GM19193 (cell line): ENCODE data around the gene MT1B.

Source experiments
- POLR2A ChIP-seq: IDR thresholded peaks from 4 replicates; pipeline ENCODE4 v1.6.1; 2011; ENCODE audit not compliant: insufficient read depth, insufficient read length; ENCODE audit errors: extremely low read depth

The MT1B gene

DNA sequence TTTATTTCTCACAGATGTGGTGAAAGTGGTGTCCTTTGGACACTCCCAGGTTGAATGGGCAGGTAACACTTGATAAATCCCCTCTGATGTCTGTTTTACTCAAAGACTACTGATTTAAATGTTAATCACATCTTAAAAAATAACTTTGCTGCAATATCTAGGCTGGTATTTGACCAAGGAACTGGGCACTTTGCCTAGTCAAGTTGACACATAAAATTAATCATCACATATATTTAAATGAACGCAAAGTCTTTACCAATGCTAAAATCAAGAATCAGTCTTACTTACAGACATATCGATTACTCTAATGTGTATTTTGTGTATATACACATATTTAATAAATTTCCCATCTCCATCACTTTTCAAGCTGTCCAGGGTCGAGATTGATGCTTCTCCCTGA lies 36.3 kb upstream of the MT1B start:
- no peak for TF ChIP-seq POLR2A

DNA sequence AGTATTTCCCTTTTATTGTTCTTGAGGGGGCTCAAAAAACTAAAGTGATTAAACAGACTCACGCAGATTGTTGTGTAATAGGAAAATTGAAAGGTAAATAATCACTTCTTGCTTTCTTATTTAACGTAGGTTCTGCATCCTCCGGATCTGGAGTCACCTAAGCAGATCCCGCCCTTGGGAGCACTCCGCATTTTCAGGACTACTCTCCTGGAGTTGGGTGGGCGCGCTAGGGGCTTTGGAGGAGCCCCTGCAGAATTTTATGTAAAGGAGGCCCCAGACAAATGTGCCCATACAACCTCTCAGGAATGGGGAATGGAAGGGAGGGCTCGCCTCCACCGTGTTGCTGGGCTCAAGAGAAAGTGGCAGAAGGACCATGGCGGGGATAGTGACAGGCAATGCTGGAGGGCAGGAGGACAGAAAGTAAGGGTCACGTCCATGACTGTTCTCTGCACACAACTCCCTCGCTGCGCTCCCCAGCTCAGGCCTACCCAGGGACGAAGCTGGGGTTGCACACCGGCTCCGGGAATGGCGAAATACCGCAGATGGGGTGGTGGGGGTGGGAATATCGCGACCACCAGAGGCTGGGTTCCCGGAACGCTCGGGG lies 35.0 kb upstream of the MT1B start:
- no peak for TF ChIP-seq POLR2A

DNA sequence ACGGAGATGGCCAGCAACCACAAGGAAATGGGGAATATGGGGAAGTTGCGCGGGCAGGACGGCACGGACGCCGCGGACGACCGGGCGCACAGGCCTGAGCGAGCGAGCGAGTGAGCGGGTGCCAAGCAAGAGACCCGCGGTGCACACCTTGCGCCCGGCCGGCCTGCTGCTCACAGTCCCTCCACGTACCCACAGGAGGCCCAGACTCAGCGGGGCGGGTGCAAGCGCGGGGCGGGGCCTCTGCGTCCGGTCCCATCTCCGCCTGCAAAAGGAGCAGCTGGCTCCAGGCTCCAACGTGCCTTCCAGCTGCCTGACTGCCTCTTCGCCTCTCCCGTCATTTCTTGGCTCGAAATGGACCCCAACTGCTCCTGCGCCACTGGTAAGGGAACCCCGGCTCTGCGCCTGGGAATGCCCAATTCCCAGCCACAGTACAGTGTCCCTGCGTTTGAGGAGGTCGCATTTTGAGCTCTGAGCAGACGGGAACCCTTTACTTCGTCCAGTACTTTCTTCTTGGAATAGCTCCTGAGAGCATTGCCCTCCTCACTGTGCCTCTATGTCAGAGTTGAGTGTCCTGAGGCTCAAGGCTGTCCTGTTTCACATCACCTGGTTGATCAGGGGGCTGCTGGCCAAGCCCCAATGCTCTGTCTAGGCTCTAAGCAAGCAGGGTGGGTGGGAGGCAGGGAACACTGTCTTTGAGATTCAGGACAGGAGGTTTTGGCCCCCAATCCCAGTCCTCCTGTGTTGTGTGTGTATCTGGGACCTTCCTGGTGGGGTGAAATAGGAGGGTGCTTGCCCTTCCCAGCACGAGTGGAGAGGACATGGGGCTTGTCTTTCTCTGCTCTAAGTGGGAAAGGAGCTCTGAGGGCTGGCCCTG lies 34.2 kb upstream of the MT1B start:
- TF ChIP-seq POLR2A = no peak

DNA sequence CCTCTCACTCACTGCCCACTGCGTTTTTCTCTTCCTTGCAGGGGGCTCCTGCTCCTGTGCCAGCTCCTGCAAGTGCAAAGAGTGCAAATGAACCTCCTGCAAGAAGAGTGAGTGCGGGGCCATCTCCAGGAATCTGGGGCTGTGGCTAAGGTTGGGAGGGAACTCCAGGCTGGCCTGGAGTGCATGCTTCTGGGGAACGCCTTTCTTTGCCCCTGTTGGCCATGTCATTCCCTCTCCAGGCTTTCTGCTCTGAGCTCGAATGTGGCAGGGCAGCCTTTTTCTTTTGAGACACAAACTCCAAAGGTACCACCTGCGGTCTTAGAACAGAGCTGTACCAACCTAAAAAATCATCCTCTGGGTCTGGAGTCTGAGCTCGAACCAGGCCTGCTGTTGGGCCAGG lies 33.5 kb upstream of the MT1B start:
- TF ChIP-seq POLR2A = no peak

DNA sequence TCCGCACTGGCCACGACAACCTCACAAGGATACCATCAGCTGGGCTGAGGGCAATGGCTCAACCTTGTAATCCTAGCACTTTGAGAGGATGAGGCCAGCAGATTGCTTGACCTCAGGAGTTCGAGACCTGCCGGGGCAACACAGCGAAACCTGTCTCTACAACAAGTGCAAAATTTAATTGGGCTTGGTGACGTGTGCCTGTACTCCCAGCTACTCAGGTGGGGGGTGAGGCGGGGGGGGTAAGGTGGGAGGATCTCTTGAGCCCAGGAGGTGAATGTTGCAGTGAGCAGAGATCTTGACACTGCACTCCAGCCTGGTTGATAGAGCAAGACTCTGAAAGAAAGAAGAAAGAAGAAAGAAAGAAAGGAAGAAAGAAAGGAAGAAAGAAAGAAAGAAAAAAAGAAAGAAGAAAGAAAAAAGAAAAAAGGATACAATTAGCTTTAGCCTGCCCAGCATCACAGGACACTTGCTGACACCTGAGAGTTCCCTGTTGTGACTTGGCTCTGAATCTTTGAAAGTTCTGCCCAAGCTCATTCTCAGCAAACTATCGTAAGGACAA lies 31.3 kb upstream of the MT1B start:
- no peak for TF ChIP-seq POLR2A

DNA sequence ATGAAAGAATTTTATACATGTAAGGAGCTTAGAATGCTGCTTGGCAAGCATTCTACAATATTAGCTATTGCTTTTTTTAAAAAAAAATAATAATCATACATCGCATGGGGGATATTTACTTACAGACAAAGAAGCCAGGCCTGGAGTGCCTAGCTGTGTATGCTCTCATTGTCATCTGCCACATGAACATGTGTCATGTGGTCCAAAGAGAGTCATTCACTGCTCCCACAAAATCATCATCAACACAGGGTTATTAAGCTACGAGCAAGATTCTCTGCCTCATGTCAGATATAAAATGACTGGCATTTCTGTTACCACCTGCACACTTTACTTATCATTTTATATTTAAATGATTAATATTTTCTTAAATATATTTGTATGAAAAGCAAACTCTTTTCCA lies 28.0 kb upstream of the MT1B start:
- no peak for TF ChIP-seq POLR2A

DNA sequence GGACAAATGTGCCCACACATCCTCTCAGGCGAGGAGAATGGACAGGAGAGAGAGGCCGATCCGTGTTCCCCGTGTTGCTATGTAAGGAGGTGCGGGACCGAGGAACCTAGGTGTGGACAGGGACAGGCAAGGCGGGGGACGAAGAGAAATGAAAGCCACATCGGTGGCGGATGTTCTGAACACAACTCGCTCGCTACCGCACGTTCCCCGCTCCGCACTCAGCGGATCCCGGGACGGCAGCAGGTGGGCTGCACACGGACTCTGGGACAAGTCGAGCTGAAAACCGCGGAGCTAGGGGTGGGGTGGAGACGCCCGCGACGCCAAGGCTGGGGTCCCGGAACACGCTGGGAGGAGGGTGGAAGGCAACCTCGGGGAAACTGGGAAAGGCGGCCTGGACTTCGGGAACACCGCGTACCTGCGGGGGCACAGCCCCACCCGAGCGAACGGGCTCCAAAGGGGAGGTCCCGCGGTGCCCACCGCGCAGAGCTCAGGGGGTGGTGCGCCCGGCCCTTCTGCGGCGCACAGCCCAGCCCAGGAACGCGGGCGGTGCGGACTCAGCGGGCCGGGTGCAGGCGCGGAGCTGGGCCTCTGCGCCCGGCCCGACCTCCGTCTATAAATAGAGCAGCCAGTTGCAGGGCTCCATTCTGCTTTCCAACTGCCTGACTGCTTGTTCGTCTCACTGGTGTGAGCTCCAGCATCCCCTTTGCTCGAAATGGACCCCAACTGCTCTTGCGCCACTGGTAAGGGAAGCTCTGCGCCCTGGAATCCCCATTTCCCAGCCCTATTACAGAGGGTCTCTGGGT lies 26.3 kb upstream of the MT1B start, which contains the start of gene MT1E:
Gene MT1E (plus strand): TSS at position 642 of the 803 bp plus-strand sequence. CDS start 71 bp downstream, at position 713.
- TF ChIP-seq POLR2A = peak; percentile 49

DNA sequence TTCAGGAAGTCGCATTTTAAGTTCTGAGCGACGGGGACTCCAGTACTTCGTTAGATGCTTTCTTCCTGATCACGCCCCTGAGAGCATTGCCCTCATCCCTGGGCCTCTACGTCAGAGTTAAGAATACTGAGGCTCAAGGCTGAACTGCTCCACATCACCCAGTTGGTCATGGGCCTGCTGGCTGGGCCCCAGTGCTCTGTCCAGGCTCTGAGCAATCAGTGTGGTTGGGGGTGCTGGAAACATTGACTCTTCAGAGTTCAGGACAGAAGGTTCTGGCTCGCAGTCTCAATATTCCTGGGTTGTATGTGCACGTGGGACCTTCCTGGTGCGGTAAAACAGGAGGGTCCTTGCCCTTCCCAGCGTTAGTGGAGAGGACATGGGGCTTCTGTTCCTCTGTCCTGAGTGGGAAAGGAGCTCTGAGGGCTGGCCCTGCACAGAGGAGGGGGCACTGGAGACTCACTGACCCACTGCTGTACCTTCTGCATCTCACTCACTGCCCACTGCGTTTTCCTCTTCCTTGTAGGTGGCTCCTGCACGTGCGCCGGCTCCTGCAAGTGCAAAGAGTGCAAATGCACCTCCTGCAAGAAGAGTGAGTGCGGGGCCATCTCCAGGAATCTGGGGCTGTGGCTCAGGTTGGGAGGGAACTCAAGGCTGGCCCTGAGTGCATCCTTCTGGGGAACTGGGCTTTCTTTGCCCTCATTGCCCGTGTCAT lies 25.6 kb upstream of the MT1B start:
- no peak for TF ChIP-seq POLR2A

DNA sequence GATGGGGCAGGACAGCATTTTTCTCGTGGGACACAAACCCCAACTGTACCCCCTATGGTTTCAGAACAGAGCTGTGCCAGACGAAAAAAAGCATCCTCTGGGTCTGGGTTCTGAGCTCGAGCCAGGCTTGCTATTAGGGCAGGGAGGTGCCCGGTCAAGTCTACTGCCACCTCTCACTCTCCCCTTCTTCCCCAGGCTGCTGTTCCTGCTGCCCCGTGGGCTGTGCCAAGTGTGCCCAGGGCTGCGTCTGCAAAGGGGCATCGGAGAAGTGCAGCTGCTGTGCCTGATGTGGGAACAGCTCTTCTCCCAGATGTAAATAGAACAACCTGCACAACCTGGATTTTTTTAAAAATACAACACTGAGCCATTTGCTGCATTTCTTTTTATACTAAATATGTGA lies 25.0 kb upstream of the MT1B start:
- no peak for TF ChIP-seq POLR2A

DNA sequence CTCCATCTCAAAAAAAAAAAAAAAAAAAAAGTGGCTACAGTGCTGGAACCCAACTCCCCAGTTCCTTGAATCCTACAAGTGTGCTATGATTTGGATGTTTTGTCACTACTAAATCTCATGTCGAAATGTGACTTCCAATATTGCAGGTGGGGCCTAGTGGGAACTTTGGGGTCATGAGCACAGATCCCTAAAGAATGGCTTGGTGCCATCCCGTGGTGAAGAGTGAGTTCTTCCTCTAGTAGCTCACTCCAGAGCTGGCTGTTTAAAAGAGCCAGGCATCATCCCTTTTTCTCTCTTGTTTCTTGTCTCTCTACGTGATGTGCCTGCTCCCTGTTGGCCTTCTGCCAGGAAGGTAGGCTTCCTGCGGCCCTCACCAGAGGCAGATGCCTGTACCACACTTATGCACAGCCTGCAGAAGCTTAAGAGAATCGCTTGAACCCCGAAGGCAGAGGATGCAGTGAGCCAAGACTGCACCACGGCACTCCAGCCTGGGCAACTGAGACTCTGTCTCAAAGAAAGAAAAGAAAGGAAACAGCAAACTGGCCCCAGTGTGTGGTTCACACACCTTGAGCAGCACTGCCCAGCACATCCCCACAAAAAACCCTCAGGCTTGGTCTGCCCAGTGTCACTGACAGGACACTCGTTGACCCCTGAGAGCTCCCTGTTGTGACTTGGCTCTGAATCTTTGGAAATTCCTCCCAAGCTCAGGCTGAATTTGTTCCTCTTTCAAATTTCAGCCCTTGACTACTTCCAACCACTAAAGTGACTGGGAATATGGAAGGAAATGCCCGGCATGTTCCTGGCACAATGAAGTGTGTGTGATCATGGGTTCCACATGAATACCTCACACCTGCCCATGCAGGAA lies 23.0 kb upstream of the MT1B start:
- TF ChIP-seq POLR2A = no peak

DNA sequence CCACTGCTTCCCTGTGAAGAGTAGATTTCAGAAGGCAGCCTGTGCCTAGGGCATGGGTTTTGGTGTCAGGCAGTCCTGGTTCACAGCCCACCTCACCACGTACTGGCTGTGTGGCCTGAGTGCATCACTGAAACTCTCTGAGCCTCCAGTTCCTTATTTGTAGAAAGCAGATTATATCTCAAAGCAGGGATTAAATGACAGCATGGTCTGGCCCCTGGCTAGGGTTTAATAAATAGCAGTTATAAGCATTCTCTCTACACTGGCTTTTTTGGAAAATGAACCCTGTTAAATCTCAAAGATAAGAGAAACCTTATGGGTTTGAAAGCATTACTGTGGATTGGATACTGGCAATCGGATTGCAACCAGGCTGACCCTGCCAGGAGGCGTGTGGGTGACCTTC lies 22.2 kb upstream of the MT1B start:
- no peak for TF ChIP-seq POLR2A

DNA sequence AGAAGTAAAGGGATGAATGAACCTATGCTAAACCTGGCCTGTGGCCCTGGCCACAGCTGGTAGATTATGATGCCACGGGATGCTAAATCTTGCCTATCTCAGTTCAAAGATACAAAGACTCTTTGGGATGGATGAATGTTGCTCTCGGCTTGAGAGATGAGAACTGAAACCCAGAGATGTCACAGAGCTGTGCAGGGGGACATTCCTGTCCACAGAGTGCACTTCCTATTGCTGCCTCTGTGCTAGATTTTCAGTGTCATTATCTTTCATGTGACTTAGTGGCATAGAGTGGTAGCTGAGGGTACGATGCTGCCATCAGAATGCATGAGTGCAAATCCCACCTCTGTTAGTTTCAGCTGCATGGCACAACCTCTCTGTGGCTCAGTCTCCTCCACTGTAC lies 21.6 kb upstream of the MT1B start:
- TF ChIP-seq POLR2A = no peak

DNA sequence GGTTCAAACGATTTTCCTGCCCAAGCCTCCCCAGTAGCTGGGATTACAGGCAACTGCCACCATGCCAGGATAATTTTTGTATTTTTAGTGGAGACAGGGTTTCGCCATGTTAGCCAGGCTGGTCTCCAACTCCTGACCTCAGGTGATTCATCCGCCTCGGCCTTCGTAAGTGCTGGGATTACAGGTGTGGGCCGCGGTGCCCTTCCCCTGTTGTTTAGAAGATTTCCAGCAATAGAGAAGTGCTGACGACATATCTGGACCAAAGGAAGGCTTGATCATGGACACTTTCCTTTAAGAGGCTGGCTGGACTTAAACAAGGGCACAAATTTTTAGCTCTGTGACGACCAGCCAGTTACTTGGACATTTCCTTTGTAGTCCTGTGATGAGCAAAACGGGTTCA lies 20.5 kb upstream of the MT1B start:
- no peak for TF ChIP-seq POLR2A

DNA sequence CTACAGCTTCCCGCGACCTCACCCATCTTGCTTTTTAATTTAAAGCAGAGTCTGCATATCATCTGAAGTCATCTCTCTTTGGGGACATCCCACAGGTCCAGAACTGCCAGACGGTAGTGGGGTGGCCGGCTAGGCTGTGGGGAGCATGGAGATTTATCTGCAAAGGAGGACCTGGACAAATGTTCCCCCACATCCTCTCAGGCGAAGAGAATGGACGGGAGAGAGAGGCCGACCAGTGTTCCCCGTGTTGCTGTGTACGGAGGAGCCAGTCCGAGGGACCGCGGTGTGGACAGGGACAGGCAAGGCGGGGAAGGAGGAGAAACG lies 19.9 kb upstream of the MT1B start:
- TF ChIP-seq POLR2A = no peak
